A673 (cell line): Measurements from ENCODE around the gene ZNF385B. TPM values are rescaled to one million over a fixed set of nuclear protein-coding genes. Genes with fewer than 3 reads are reported as not detected.

ENCODE experiments used
- BruUV-seq: library from RNA; stranded (reverse); fragments of 400-500 nt; replicated peaks from 2 replicates; lab custom pipeline; 2021; lab: Mats Ljungman, UMichigan
- CTCF ChIA-PET: fragments of 300-600 bp; sonication (Branson Sonifier 250); formaldehyde crosslinking; loops from one replicate; lab custom pipeline; 2022; ENCODE audit warnings: antibody characterized with exemption; lab: Charles Lee
- POLR2A ChIA-PET: fragments of 300-600 bp; sonication (Branson Sonifier 250); formaldehyde crosslinking; loops from one replicate; lab custom pipeline; 2022; ENCODE audit warnings: antibody characterized with exemption; ENCODE audit not compliant: low non-redundant PET; lab: Charles Lee
- DNase-seq: peaks from one replicate; pipeline ENCODE4 v3.0.0-alpha.2; 2015; ENCODE audit warnings: low spot score
- H3K27ac ChIP-seq: fragments of 200-600 bp; sonication (generic); 2 replicates; pipeline ENCODE4 v1.5.1; 2016; ENCODE audit warnings: mixed run types, low read depth, mild to moderate bottlenecking, mixed read lengths, antibody characterized with exemption, low read length; ENCODE audit not compliant: poor library complexity, severe bottlenecking
- H3K27me3 ChIP-seq: fragments of 200-600 bp; sonication (generic); replicated peaks from 2 replicates; pipeline ENCODE4 v1.6.1; 2017; ENCODE audit warnings: mixed run types, low read depth, mild to moderate bottlenecking, mixed read lengths, antibody characterized with exemption, low read length; ENCODE audit not compliant: insufficient read depth, poor library complexity
- H3K36me3 ChIP-seq: fragments of 200-600 bp; sonication (generic); 2 replicates; pipeline ENCODE4 v1.6.1; 2016; ENCODE audit warnings: mixed run types, mild to moderate bottlenecking, mixed read lengths, antibody characterized with exemption, low read length; ENCODE audit not compliant: insufficient read depth, poor library complexity, severe bottlenecking
- H3K4me1 ChIP-seq: fragments of 200-600 bp; sonication (generic); 2 replicates; pipeline ENCODE4 v1.6.1; 2017; ENCODE audit warnings: mixed run types, mild to moderate bottlenecking, mixed read lengths, antibody characterized with exemption, low read length; ENCODE audit not compliant: insufficient read depth, poor library complexity, severe bottlenecking
- H3K4me3 ChIP-seq: fragments of 200-600 bp; sonication (generic); 2 replicates; pipeline ENCODE4 v1.5.1; 2016; ENCODE audit warnings: low read depth, mixed run types, mild to moderate bottlenecking, mixed read lengths, low read length; ENCODE audit not compliant: poor library complexity, severe bottlenecking
- H3K9me3 ChIP-seq: fragments of 200-600 bp; sonication (generic); 2 replicates; pipeline ENCODE4 v1.6.1; 2016; ENCODE audit warnings: mixed run types, low read depth, mild to moderate bottlenecking, mixed read lengths, antibody characterized with exemption, low read length; ENCODE audit not compliant: poor library complexity, severe bottlenecking
- CTCF ChIP-seq: fragments of 300-800, 200-600 bp; sonication (generic); conservative IDR thresholded peaks from 2 replicates; pipeline ENCODE4 v1.5.1; 2017; ENCODE audit warnings: low read depth, mild to moderate bottlenecking, antibody characterized with exemption, low read length, moderate library complexity, mixed read lengths
- EZH2 ChIP-seq: fragments of 200-600 bp; sonication (generic); IDR thresholded peaks from 2 replicates; pipeline ENCODE4 v1.6.1; 2017; ENCODE audit warnings: borderline replicate concordance, low read depth, mild to moderate bottlenecking, mixed read lengths, antibody characterized with exemption, low read length; ENCODE audit not compliant: poor library complexity, severe bottlenecking
- intact Hi-C: fragments of 100-400 bp; cut with micrococcal nuclease; formaldehyde crosslinking; loops from one replicate; pipeline ENCODE4 v1.10.0; 2022; ENCODE audit not compliant: unreplicated experiment
- total RNA-seq: library from RNA; stranded (reverse); gene quantifications from 2 replicates; pipeline ENCODE4 v1.2.3, GENCODE V29; 2021

The ZNF385B gene
- total RNA-seq, 1 experiment from 2014 or later = not detected

GRCh38 chr2:179729966-179730365, 131.4 kb downstream of the ZNF385B start:
- no TSS peak for BruUV-seq

GRCh38 chr2:179726461-179727180, 134.8 kb downstream of the ZNF385B start:
- Histone ChIP-seq H3K27ac (no peak overlapping the region), H3K4me1 (no peaks in the 10 kb centered on the region), H3K9me3 (no peaks in the 10 kb centered on the region), H3K27me3 (no peaks in the 10 kb centered on the region), H3K4me3 (no peak overlapping the region), H3K36me3 (no peaks in the 10 kb centered on the region)
- CTCF ChIA-PET = no interaction called here
- TF ChIP-seq CTCF (no peak), EZH2 (no peak)
- no peak for DNase-seq
- no TSS peak for BruUV-seq
- intact Hi-C loops = no loop called here
- POLR2A ChIA-PET = no interaction called here

More at GRCh38 chr2:179729966-179730365, 131.4 kb downstream of the ZNF385B start:
- ChIA-PET POLR2A (no interaction called here), CTCF (no interaction called here)
- H3K27me3 ChIP-seq = no peaks in the 10 kb centered on the region
- H3K4me1 ChIP-seq = no peaks in the 10 kb centered on the region
- no peaks in the 10 kb centered on the region for H3K9me3 ChIP-seq
- H3K4me3 ChIP-seq = no peak overlapping the region
- DNase-seq = no peak
- intact Hi-C loops = no loop called here
- H3K27ac ChIP-seq = no peak overlapping the region
- TF ChIP-seq CTCF = no peak
- no peak for TF ChIP-seq EZH2
- no peaks in the 10 kb centered on the region for H3K36me3 ChIP-seq

DNA sequence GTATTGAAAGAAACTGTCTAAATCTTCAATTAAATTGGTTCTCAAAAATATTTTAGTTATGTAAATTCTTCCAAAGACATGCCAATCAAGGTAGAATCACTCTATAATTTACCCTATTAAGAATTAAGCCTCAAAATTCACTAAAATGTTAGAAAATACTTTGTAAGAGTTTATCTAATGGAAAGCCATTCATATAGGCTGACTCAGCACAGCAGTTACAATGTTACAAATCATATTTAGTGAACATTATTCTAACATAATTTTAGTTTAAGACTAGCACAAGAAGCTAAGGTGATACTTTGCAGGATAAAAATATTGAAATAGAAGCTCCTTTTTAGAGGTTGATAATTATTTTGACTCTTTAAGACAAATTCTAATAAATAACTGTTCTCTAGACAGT, 137.0 kb downstream of the ZNF385B start:
- intact Hi-C loops = no loop called here
- CTCF ChIA-PET = no interaction called here
- no peaks in the 10 kb centered on the region for H3K4me1 ChIP-seq

More for the DNA sequence above, 137.0 kb downstream of the ZNF385B start:
- BruUV-seq = no TSS peak
- no peak overlapping the region for H3K4me3 ChIP-seq
- POLR2A ChIA-PET = no interaction called here
- no peaks in the 10 kb centered on the region for H3K36me3 ChIP-seq
- no peaks in the 10 kb centered on the region for H3K27me3 ChIP-seq
- no peaks in the 10 kb centered on the region for H3K9me3 ChIP-seq
- no peak overlapping the region for H3K27ac ChIP-seq
- no peak for DNase-seq
- no peak for TF ChIP-seq CTCF
- no peak for TF ChIP-seq EZH2
